GM12801 (cell line): ENCODE data around the gene HPS4.

Experiments used
- CTCF ChIP-seq: IDR thresholded peaks from one replicate; pipeline ENCODE4 v1.5.1; 2011; ENCODE audit warnings: control low read depth; ENCODE audit not compliant: insufficient read length; ENCODE audit errors: extremely low read depth

Gene HPS4

DNA sequence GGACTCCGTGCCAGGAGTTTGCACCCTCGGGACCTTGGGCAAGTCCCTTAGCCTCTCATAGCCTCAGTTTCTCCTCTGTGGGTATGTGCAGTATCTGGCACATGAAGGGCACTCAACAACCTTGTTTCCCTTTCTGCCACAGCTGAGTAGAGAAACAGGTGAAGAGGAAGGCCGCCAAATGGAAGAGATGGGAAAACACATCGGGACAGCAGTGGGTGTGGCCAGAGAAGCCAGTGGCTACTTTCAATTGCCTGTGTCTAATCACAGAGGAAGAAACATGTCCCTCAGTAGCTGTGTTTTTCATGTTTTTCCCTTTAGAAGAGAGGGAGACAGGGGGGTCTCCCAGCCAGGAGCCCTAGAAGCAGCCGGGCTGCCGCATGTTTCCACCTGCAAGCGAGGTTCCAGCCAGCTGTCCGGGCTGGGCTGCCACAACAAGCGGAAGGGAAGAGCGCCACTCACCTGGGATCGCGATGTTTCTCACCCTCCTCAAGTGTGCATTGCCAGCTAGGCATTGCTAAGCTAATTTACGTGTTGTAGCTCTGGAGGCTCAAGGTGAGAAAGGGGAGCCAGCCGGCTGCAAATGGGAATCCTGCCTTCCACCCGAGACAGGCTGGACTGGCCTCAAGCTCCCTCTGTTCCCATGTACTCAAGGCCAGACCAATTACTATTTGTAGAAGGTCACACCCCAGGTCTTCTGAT lies 37.9 kb downstream of the HPS4 start:
- TF ChIP-seq CTCF = no peak

- TF ChIP-seq CTCF = no peak
These were observed 38.8 kb downstream of the HPS4 start for GRCh38 chr22:26444777-26445176.

DNA sequence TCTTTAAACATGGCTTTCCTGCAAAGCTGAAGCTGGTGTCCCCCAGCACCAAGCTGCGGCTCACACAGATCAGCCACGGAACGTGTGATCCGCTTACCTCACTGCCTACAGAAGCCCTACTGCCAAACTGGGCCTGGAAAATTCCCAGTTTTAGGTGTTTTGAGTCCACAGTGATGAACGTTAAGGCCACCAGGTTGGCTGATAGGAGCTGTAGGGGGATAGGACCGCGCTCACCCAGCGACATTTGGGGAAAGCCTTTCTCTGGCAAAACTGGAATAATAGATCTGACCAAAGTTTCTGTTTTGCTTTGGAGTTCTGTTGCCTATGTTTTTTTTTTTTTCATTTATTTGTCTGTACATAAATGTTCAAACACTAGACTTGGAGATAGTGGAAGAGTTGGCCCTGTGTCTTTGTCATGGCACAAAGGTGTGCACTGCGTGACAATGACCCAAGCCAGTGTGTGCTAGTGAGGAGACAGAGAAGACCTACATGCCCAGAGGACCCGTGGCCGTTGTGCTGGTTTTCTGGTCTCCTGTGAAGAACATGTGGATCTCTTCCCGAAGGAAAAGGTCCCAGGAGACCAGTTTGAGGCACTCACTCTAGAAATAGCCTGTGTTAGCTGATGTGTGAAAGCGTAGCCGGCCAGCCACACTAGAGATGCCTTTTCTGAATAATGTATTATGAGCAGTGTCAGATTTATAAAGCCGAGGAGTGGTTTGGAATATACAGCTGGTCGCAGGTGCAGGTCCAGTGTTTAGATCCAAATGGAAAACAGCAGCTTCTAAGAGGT lies 39.5 kb downstream of the HPS4 start:
- no peak for TF ChIP-seq CTCF

GRCh38 chr22:26442086-26442756 lies 41.4 kb downstream of the HPS4 start:
- TF ChIP-seq CTCF = no peak

- TF ChIP-seq CTCF = no peak
These were observed 44.0 kb downstream of the HPS4 start for GRCh38 chr22:26439559-26439958.

- TF ChIP-seq CTCF = no peak
These were observed 45.7 kb downstream of the HPS4 start for GRCh38 chr22:26437694-26438392.
